Activated CD8-positive, alpha-beta memory T cell treated with anti-CD3 and anti-CD28 coated beads for 4 hours (primary cell): ENCODE measurements around the gene CACNA1C.

Source experiments
- DNase-seq, 2 donors: peaks; one replicate each; pipeline ENCODE4 v3.0.0-alpha.2; 2020; ENCODE audit warnings: low read depth in 2 of 2

The CACNA1C gene

GRCh38 chr12:2297004-2297403, 244.2 kb downstream of the CACNA1C start:
- DNase-seq = no peak

- no peak for DNase-seq
Measured at GRCh38 chr12:2297658-2298057, 244.9 kb downstream of the CACNA1C start.

GRCh38 chr12:2298556-2299200, 245.9 kb downstream of the CACNA1C start:
- DNase-seq = no peak

- no peak for DNase-seq
Measured at GRCh38 chr12:2299206-2299605, 246.4 kb downstream of the CACNA1C start.

GRCh38 chr12:2300168-2300567, 247.4 kb downstream of the CACNA1C start:
- DNase-seq = no peak

GRCh38 chr12:2300886-2301285, 248.1 kb downstream of the CACNA1C start:
- no peak for DNase-seq

- DNase-seq = no peak
Measured at GRCh38 chr12:2301531-2302461, 249.0 kb downstream of the CACNA1C start.

- DNase-seq = no peak
Measured at GRCh38 chr12:2302711-2303580, 250.2 kb downstream of the CACNA1C start.

GRCh38 chr12:2304223-2304622, 251.4 kb downstream of the CACNA1C start:
- DNase-seq = no peak

GRCh38 chr12:2306012-2306411, 253.2 kb downstream of the CACNA1C start:
- DNase-seq = no peak

GRCh38 chr12:2306735-2307134, 253.9 kb downstream of the CACNA1C start:
- DNase-seq = no peak

- no peak for DNase-seq
Measured at GRCh38 chr12:2307550-2307949, 254.8 kb downstream of the CACNA1C start.

- no peak for DNase-seq
Measured at GRCh38 chr12:2309647-2310046, 256.9 kb downstream of the CACNA1C start.

GRCh38 chr12:2311020-2311778, 258.4 kb downstream of the CACNA1C start:
- no peak for DNase-seq

- no peak for DNase-seq
Measured at GRCh38 chr12:2312175-2312574, 259.4 kb downstream of the CACNA1C start.

- DNase-seq = no peak
Measured at GRCh38 chr12:2312770-2313169, 260.0 kb downstream of the CACNA1C start.

- DNase-seq = no peak
Measured at GRCh38 chr12:2314492-2314891, 261.7 kb downstream of the CACNA1C start.

- DNase-seq = no peak
Measured at GRCh38 chr12:2317772-2318171, 265.0 kb downstream of the CACNA1C start.

GRCh38 chr12:2318286-2318685, 265.5 kb downstream of the CACNA1C start:
- no peak for DNase-seq

- DNase-seq = no peak
Measured at GRCh38 chr12:2319136-2319535, 266.3 kb downstream of the CACNA1C start.

- no peak for DNase-seq
Measured at GRCh38 chr12:2319737-2320506, 267.1 kb downstream of the CACNA1C start.
